HepG2 (cell line): ENCODE measurements around the gene ANKRD61.
A peak's percentile ranks its signal among the peaks of the same experiment; 100 is the strongest.

Experiments
- ADNP ChIP-seq: sonication (generic); formaldehyde crosslinking; IDR thresholded peaks from 2 replicates; pipeline ENCODE4 v1.4.0; 2020; ENCODE audit warnings: missing genetic modification reagents
- ARNT ChIP-seq: fragments of 450-650 bp; IDR thresholded peaks from 2 replicates; pipeline ENCODE4 v1.6.1; 2017
- ATF1 ChIP-seq: IDR thresholded peaks from 2 replicates; pipeline ENCODE4 v1.6.1; 2016; ENCODE audit warnings: mild to moderate bottlenecking, control low read depth
- HOXD1 ChIP-seq: sonication (generic); formaldehyde crosslinking; IDR thresholded peaks from 2 replicates; pipeline ENCODE4 v1.5.0; 2020; ENCODE audit warnings: missing genetic modification reagents
- JUNB ChIP-seq: sonication (generic); formaldehyde crosslinking; IDR thresholded peaks from 2 replicates; pipeline ENCODE4 v1.8.0; 2022; ENCODE audit warnings: missing genetic modification reagents, mild to moderate bottlenecking, borderline replicate concordance
- MAZ ChIP-seq, 2 experiments: sonication (generic) in 1 of 2; formaldehyde crosslinking in 1 of 2; IDR thresholded peaks; 2 replicates each; pipeline versions ENCODE4 v1.5.0 to v1.6.1; 2012 to 2020; ENCODE audit warnings: low read depth in 2 of 2, mild to moderate bottlenecking in 2 of 2, borderline replicate concordance in 1 of 2, improper control_type of control experiment in 1 of 2, low read length in 1 of 2, missing genetic modification reagents in 1 of 2, moderate library complexity in 1 of 2
- MEIS2 ChIP-seq: sonication (generic); formaldehyde crosslinking; IDR thresholded peaks from 2 replicates; pipeline ENCODE4 v1.9.0; 2021; ENCODE audit warnings: mild to moderate bottlenecking, missing genetic modification reagents
- NFKBIZ ChIP-seq: IDR thresholded peaks from 2 replicates; pipeline ENCODE4 v1.6.1; 2018; ENCODE audit warnings: missing genetic modification reagents, missing compliant biosample characterization
- RXRB ChIP-seq: IDR thresholded peaks from 2 replicates; pipeline ENCODE4 v1.6.1; 2016; ENCODE audit warnings: borderline replicate concordance, missing genetic modification reagents, missing compliant biosample characterization
- ZFP1 ChIP-seq: IDR thresholded peaks from 2 replicates; pipeline ENCODE4 v1.6.1; 2016
- ZNF572 ChIP-seq: sonication (generic); formaldehyde crosslinking; IDR thresholded peaks from 2 replicates; pipeline ENCODE4 v1.5.1; 2020; ENCODE audit warnings: mild to moderate bottlenecking, missing genetic modification reagents
- TF ChIP-seq, protein P1 (sequence below), 2 experiments: IDR thresholded peaks; 2 replicates each; pipeline ENCODE4 v1.6.1; 2011 to 2012; ENCODE audit warnings: low read length in 2 of 2, borderline replicate concordance in 1 of 2, low read depth in 1 of 2, mild to moderate bottlenecking in 1 of 2, moderate library complexity in 1 of 2
- TF ChIP-seq, protein P2 (sequence below): sonication (generic); formaldehyde crosslinking; IDR thresholded peaks from 2 replicates; pipeline ENCODE4 v1.5.0; 2020; ENCODE audit warnings: mild to moderate bottlenecking, missing genetic modification reagents, moderate library complexity
- TF ChIP-seq, protein P3 (sequence below): IDR thresholded peaks from 2 replicates; pipeline ENCODE4 v1.6.1; 2016; ENCODE audit warnings: low read depth, borderline replicate concordance

DNA sequence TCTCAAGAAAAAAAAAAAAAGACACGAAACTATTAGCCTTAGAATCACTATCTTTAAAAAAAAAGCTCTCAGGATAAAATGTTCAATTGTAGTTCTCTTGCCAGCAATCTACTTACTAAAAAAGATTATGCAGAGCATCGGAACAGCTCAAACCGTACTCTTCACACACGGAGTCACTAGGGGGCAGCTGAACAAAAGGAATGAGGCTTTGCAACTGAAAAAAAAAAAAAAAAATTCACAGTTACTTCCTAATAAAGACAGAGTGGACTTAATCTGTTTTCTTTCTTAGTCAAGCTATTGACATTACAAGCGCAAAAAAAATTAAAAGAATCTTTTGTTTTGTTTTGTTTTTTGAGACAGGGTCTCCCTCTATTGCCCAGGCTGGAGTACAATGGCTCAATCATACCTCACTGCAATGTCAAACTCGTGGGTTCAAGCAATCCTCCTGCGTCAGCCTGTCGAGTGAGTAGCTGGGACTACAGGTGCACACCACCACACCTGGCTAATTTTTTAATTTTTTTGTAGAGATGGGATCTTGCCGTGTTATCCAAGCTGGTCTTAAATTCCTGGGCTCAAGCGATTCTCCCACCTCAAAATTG is 33.9 kb upstream of the ANKRD61 start:
- no peak for TF ChIP-seq MEIS2 (CRISPR knock-in tag)
- TF ChIP-seq ZNF572 (CRISPR knock-in tag), result no peak
- TF ChIP-seq, protein P1, sequence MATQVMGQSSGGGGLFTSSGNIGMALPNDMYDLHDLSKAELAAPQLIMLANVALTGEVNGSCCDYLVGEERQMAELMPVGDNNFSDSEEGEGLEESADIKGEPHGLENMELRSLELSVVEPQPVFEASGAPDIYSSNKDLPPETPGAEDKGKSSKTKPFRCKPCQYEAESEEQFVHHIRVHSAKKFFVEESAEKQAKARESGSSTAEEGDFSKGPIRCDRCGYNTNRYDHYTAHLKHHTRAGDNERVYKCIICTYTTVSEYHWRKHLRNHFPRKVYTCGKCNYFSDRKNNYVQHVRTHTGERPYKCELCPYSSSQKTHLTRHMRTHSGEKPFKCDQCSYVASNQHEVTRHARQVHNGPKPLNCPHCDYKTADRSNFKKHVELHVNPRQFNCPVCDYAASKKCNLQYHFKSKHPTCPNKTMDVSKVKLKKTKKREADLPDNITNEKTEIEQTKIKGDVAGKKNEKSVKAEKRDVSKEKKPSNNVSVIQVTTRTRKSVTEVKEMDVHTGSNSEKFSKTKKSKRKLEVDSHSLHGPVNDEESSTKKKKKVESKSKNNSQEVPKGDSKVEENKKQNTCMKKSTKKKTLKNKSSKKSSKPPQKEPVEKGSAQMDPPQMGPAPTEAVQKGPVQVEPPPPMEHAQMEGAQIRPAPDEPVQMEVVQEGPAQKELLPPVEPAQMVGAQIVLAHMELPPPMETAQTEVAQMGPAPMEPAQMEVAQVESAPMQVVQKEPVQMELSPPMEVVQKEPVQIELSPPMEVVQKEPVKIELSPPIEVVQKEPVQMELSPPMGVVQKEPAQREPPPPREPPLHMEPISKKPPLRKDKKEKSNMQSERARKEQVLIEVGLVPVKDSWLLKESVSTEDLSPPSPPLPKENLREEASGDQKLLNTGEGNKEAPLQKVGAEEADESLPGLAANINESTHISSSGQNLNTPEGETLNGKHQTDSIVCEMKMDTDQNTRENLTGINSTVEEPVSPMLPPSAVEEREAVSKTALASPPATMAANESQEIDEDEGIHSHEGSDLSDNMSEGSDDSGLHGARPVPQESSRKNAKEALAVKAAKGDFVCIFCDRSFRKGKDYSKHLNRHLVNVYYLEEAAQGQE (IDR thresholded peaks at IDR 0.05; ENCODE audit: borderline replicate concordance in 1 of 2, low read depth in 1 of 2, low read length in 2 of 2), result no peak
- TF ChIP-seq ADNP (CRISPR knock-in tag), result no peak
- TF ChIP-seq ZFP1 (CRISPR knock-in tag), result no peak
- no peak for TF ChIP-seq MAZ (IDR thresholded peaks at IDR 0.05; ENCODE audit: borderline replicate concordance, low read depth, low read length)
- no peak for TF ChIP-seq MAZ (CRISPR knock-in tag; IDR thresholded peaks at IDR 0.05; ENCODE audit: low read depth)
- TF ChIP-seq HOXD1 (CRISPR knock-in tag), result no peak
- TF ChIP-seq, protein P2, sequence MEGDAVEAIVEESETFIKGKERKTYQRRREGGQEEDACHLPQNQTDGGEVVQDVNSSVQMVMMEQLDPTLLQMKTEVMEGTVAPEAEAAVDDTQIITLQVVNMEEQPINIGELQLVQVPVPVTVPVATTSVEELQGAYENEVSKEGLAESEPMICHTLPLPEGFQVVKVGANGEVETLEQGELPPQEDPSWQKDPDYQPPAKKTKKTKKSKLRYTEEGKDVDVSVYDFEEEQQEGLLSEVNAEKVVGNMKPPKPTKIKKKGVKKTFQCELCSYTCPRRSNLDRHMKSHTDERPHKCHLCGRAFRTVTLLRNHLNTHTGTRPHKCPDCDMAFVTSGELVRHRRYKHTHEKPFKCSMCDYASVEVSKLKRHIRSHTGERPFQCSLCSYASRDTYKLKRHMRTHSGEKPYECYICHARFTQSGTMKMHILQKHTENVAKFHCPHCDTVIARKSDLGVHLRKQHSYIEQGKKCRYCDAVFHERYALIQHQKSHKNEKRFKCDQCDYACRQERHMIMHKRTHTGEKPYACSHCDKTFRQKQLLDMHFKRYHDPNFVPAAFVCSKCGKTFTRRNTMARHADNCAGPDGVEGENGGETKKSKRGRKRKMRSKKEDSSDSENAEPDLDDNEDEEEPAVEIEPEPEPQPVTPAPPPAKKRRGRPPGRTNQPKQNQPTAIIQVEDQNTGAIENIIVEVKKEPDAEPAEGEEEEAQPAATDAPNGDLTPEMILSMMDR, result peak; percentile 65
- no peak for TF ChIP-seq ATF1 (CRISPR knock-in tag)
- no peak for TF ChIP-seq ARNT
- TF ChIP-seq NFKBIZ (CRISPR knock-in tag), result no peak
- TF ChIP-seq RXRB, result no peak
- TF ChIP-seq, protein P3, sequence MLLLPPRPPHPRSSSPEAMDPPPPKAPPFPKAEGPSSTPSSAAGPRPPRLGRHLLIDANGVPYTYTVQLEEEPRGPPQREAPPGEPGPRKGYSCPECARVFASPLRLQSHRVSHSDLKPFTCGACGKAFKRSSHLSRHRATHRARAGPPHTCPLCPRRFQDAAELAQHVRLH (CRISPR knock-in tag), result no peak
- no peak for TF ChIP-seq JUNB (CRISPR knock-in tag)
